ENCODE measurements around the gene CLDND2.
"Not testable (repeated sequence)": the region's sequence is repeated elsewhere in the genome, so short reads cannot be mapped to it uniquely, and the experiment has no call there.

CLDND2 gene, protein sequence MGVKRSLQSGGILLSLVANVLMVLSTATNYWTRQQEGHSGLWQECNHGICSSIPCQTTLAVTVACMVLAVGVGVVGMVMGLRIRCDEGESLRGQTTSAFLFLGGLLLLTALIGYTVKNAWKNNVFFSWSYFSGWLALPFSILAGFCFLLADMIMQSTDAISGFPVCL

DNA sequence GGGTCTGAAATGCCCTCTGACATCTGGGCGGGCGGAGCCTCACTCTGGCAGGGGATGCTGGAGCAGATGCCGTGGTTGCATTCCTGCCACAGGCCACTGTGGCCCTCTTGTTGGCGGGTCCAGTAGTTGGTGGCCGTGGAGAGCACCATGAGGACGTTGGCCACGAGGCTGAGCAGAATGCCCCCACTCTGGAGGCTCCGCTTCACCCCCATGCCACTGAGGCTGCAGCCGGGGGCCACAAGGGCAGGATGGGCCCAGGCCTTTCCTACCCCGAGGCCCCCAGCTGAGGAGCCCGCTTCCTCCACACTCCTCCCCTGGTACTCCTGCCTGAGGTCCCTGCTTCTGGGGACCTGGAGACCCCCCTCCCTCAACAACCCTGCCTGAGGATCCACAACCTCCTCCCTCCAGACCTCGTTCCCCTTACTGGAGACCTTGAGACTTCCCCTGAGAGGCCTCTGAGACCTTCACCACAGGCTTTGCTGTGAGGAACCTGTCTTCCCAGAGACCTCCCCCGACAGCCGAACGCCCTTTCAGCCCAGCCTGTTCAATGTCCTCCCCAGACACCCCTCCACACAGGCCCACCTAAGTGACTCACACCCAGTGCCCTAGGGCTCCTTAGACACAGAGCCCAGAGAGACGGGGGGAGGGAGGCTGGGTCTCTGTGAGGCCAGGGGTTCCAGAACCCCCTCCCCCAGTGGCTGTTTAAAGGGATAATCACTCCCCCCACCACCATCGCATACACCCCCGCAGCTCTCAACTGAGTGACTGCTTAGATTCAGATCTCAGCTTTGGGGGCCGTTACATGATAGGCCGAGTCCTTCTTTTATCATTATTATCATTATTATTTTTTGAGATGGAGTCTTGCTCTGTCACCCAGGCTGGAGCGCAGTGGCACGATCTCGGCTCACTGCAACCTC is at the start of gene CLDND2:
CLDND2 (minus strand) TSS at position 638 of the 917 bp plus-strand sequence; CDS start at position 212, 426 bp downstream.
- no peak for DNase-seq

DNA sequence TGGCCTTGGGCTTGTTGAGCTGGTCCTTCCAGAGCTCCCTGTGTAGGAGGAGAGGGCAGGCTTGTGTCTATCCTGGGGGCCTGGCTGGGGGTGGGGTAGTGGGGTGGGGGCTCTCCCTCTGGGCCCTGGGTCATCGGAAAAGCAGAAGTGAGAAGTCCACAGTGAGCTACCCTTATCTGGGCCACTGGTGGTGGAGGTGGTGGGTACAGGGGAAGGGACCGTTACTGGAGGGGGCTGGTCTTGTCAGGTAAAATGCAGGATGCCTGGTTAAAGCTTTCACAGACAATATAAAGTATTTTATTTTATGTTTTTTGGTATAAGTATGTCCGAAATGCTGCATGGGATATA is 49.0 kb upstream of the CLDND2 start:
- no peak for DNase-seq

DNA sequence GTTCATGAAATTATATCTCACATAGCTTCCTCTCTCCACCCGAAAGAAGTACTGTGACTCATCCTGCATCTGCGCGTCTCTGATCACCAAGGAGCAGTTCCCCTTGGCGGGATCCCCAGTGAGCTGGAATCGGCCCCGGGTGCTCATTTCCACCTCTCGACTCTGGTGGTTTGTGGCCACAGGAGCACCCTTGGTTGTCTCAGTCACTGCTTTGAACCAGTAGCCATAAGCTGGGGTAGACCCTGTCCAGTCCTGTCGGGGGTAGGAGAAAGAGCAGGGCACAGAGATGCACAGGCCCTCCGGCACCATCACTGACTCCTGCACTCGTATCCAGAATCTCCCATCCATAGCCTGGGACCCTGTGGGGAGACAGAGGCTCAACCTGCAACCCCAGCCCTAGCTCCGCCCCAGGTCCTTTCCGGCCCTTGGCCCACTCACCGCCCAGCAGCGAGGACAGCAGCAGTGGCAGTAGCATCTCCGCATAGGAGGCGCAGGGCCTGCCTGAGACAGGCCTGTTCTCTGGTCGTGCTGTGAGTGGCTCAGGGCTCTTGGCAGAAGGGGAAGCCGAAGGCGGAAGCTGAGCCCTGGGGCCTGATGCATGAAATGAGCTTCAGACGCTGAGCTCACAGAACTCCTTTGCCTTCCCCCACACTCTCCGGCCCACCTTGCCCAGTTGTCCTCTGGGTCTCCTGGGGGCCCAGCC is 48.5 kb upstream of the CLDND2 start, which contains the start of gene SIGLEC10:
SIGLEC10 (minus strand) TSS at position 536 of the 703 bp plus-strand sequence; CDS start at position 475, 61 bp downstream.
- no peak for DNase-seq

DNA sequence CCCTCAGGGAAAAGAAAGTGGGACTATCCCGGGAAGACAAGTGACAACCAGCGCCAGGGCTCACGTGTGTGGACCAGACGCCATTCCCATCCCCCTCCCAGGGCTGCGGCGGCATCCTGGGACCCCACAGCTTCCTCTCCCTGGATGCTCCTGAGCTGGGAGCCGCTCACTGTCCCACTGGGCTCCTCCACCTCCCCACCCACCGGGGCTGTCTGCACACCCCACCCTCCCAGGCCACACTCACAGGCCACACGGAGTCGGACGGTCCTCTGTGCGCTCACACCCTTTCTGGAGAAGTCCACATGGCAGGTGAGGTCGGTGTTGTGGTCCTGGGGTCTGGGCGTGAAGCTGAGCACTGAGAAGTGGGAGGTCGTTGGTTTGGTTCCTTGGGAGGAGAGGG is 47.6 kb upstream of the CLDND2 start:
- not testable (repeated sequence) for DNase-seq

DNA sequence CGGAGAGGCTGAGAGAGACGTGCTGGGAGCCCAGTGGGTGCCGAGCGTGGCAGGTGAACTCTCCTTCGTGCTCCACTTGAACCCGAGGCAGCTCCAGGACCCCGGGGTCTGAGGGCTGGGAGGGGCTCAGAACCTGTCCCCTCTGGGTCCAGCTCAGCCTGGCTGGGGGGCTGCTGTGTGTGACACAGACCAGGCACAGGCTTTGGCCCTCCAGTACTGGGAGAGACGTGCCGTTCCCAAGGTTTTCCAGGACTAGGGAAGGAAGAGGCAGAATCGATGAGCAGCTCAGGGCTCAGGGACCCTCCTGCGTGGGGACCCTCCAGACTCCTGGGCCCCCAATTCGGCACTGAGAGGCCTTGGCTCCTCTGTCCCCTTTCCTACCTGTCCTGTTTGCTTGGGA is 46.4 kb upstream of the CLDND2 start:
- DNase-seq: no peak

DNA sequence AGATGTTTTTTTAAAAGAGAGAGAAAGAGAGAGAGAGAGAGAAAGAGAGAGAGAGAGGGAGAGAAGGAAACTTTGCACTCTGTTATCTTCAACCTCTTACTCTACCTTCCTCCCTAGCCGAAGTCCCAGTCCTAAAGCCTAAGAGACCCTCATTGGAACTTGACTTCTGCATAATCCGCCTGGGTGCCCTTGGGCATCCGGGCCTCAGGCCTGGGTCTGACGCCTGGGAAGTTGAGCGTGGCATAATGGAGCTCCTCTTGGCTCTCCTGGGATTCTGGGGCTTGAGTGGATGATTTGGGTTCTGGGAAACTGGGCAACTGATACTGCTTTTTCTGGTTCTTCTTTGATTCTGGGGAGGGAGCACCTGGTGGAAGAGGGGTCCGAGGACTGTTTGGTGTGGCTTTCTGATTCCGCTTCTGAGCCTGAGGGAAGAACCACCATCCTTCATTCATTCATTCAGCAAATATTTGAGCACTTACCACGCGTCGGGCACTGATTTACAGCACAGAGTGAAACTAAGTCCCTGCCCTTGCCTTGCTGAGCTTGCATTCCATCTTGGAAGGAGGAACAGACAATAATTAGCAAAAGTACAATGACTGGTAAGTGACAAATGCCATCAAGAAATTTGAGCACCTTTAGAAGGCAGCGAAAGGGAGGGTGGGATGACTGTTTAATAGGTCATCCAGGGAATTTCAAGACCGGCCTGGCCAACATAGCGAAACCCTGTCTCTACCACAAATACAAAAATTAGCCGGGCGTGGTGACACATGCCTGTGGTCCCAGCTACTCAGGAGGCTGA is 42.3 kb upstream of the CLDND2 start:
- DNase-seq: no peak

DNA sequence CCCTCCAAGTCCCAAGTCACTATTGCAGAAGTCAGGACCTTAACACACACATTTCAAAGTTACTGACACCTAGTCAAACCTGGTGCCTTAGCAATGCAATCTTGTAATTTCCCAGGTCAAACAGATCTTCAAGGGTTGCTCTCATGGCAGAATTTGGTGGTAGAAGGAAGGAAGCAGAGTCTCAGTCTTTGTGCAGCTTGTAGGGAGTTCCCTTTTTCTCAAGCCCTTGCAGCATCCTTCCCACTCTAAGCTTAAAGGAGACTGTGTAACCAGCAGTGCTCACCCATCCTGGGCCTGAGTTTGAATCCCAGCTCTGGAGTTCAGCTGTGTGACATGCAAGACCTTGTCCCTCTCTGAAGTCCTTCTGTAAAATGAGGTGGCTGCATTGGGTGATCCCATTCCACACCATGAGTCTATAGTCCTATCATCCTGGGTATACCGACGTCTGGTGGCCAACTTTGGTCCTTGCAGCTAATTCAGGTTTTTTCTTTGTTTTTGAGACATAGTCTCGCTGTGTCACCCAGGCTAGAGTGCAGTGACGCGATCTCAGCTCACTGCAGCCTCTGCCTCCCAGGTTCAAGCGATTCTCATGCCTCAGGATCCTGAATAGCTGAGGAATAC is 38.8 kb upstream of the CLDND2 start:
- no peak for DNase-seq

DNA sequence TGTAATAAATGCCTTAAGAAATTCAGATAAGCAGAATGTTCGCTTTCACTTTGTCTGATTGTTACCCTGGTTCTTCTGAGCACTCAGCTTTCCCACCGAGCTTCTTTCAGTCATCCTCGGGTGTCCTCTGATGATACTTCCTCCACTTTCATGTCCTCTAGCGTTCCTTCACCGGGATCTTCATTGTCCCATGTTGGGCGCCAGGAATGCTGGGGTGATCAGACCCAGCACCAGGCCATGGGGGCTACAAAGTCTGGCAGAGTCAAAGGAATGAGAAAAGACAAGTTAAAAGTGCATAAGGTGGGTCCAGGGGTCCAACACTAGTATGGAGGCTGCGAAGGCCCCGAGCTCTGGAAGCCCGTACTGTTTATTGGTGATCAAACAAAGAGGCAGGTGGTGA is 33.3 kb upstream of the CLDND2 start:
- DNase-seq: no peak

DNA sequence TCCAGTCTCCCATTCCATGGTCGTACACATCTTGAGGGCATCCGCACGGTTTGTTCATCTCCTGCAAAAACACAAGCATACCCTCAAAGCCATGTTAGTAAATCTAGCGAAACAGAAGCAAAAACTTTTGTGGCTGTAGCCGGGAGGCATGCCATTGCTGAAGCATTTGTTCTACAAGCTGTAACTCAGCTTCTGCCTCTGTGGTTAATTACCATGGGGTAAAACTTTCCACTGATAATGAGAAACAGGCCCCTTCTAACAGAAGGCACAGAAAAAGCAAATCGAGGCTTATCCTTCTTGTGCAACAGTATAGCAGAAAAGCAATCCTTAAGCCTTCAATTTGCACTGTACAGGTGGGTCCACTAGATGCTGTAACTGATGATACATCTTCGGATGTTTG is 31.1 kb upstream of the CLDND2 start:
- DNase-seq: not testable (repeated sequence)

DNA sequence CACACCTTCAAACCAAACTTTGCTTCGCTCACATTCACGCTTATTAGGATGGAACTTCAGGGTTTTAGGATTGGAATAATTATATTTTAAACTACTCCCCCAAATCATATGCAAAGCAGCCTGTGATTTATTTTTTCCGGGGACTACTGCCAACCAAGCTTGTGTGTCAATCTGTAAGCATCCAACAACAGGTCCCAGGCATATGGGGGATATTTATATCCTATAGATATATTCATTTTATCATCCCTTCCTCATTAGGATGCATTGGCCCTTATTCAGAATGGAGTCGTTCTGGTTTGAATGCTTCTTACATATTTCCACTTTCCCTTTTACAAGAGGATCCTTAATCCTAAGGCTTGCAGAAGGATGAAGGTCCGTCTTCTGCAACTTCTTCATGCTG is 30.4 kb upstream of the CLDND2 start:
- no peak for DNase-seq

DNA sequence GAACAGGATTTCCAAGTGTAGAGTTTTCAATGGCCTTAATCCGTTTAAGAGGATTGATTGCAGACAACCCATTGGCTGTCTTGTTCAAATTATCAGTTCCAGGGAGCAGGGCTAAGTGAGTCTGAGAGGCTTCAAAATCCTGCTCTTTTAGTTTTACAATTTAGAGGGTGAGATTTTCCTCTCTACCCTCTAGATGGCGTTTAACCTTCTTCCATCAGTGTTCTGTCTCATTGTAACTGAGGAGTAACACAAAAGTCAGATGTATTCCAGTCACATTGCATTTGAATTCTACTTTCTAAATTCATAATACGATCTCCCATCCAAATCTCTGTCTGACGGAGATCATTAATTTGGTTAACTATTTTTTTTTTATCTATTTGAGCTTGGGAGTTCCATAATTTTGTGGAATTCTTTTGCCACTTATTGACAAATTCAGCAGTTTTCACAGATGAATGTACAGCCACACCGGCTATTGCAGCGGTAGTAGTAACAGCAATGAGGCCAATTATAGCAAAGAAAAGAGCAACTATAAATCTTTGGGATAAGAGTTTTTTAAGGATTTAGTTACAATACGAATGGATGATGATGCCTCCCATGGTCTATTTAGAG is 29.4 kb upstream of the CLDND2 start:
- DNase-seq: no peak

DNA sequence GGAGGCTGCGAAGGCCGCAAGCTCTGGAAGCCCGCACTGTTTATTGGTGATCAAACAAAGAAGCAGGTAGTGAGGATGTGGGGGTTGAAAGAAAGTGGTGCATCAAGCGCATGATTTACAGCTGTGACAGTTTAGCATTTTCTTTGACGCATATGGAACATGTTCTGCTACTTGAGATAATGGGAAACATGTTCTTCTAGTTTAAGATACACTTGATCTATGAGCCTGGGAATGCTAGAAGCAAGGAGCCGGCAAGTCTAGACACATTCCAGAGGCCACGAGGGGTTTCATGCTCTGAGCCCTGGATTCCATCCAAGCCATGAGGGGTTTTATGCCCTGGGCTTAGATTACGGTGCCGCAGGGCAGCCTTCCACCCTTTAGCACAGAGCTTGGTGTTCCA is 28.6 kb upstream of the CLDND2 start:
- DNase-seq: not testable (repeated sequence)

DNA sequence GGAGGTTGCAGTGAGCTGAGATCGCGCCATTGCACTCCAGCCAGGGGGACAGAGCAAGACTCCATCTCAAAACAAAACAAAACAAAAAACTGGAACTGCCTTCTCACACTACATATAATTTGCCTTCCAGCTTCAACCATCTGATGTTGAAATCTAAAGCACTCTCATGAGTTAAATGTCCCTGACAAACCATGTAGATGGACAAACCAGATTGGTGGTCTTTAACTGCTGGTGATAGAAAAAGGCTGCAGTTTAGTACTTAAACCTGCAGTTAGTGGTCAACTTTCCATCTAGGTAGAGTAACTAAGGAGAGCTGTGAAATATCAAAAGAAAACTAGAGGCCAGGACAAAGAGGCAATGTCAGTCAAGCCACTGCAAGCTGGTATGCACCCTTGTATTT is 27.4 kb upstream of the CLDND2 start:
- DNase-seq: no peak

DNA sequence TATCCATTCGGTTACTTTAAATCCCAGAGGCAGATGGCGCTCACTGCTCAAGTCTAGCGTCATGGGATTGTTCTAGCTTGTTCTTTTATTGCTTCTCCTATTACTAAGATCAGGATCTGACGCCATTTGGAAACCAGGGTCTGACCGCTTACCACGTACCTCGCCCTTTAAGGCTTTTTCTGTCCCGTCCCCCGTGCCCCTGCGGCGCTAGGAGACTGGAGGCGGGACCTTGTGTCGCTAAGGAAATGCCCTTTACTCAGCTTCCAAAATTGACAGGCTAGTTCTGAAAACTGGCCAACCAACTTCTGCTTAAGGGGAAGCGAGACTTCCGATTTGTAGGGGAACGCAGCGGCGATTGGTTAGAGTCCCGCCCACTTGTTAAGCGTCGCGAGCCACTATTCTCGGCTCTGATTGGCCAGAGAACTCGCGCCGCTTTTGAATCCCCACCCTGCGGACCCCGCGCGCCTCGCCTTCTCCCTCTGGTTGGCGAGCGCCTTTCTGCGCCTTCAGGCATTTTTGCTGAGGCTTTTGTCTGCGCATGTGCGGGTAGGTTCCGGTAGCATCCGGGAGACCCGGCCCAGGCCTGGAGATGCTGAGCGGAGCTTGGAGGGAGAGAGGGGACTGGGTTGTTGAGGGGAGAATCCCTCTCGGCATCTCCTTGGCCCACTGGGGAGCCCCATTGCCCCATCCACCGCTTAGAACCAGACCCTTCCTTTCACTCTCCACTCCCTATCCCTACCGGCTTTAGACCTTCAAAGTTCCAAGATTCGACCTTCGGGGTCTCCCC is 25.4 kb upstream of the CLDND2 start:
- DNase-seq: peak; percentile 80

DNA sequence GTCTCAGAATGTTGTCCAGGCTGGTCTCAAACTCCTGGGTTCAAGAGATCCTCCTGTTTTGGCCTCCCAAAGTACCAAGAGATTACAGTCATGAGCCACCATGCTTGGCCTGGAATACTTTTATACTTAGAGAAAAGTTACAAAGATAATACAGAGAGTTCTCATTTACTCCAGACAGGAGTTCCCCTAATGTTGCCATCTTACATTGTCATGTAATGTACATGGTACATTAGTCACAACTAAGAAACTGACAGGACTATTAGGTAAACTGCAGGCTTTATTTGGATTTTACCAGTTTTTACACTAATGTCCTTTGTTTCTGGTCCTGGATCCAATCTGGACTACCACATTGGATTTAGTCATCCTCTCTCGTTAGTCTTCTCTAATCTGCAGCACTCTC is 23.9 kb upstream of the CLDND2 start:
- no peak for DNase-seq

DNA sequence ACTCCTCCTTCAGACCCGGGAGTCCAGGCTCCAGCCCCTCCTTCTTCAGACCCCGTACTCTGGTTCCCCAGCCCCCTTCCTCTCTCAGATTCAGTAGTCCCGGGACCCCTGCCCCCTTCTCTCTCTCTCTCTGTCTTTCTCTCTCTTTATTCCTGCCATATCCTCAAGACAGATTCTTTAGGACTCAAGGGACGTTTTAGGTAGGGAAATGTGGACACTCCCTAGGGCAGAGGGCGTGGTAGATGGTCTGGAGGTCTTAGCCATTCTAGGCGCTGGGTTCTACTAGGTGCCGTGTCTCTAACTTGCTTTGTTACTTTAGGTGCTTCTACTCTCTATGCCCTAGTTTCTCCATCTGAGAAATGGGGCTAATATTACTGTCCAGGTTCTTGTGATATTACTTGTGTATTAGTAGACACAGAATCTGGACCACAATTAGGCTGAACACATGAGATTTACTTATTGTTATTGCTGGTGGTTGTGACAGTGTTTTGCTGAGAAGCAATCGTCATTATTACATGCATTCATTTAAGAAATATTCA is 22.3 kb upstream of the CLDND2 start:
- DNase-seq: no peak

DNA sequence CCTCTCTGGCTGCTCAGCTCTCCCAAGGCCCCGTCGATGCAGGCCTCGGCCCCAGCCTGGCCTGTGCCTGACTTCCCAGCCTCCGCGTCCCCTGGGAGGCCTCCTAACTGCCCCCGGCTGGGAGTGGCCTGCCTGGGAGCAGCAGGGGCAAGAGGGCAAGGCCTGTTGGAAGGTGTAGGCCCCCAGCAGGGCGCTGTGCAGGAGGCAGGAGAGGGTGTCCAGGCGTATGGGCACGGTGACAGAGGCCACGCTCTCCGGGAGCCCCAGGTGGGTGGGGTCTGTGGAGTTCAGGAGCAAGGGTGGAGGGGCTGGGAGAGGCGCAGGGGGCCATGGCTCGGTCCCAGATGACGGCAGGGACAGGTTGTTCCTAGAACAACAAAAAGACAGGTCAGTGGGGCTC is 20.3 kb upstream of the CLDND2 start:
- no peak for DNase-seq

DNA sequence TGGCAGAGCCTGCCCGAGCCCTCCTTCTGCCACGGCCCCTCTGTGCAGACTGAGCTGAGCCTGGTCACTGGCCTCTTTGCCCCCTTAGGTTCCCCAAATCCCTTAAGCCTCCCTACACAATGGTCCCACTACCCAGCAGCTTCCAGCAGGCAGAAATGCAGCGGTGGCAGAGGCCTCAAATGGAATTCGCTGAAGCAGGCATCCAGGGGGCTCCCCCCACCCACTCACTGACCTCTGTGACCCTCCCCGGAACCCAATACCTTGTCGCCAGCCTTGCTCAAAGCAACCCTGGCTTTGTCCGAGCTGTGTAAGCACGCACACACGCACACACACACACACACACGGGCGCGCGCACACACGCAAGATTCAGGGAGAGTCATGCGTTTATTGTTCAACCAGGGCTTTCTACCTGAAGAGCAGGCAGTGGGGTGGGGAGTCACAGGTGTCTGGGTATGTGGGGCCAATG is 19.2 kb upstream of the CLDND2 start, which contains the start of gene LIM2:
LIM2 (minus strand) TSS at position 51 of the 466 bp plus-strand sequence. CDS start 531 bp downstream, outside the sequence.
- DNase-seq: no peak

DNA sequence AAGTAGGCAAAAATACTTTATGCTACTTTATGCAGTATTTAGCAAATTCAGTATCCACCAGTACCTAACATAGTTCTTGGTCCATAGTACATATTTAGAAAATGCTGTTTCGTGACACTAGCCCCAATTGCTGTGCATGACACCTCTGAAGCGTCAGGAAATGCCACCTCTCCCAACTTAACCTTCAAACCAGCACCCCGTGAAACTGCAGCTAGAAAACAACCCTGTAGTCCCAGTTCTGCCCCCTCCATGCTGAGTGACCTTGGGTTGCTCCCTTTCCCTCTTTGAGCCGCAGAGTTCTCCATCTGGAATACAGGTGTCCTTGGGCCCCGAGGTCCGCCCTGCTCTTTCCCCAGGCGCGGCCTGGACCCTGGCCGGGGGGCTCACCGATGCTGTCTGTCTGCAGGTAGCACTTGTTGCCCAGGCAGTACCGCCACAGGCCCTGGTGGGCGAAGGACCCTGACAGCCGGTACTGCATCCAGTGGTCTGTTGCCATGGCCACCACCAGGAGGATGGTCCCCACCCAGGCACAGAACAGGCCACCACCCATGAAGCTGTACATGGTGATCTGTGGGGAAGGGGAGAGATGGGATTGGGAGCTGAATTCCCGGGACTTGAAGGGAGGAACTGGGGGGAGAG is 18.2 kb upstream of the CLDND2 start:
- DNase-seq: no peak

DNA sequence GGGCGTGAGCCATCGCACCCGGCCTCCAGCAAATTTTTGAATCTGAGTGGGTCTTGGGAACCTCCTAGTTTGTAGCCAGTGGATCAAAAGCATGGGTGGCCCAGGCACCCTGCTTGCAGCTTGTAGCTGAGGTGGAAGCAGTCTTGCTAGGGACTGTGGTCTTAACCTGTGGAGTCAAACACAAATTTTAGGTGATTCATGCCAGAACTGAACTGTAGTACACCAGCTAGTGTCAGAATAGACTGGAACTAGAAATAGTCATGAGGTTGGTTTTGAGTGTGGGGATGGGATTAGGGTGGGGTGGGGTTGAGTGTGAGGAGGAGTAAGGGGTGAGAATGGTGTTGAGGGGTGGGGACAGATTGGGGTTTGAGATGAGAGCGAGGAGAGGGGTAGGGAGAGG is 13.2 kb upstream of the CLDND2 start:
- no peak for DNase-seq
